SK-N-SH (cell line): ENCODE data around the gene NRL. TPM values are rescaled to one million over a fixed set of nuclear protein-coding genes. Genes with fewer than 3 reads are reported as not detected.

Experiments
- CTCF ChIA-PET: fragments of 300-600, 350-600 bp; formaldehyde crosslinking; extraction: SDS; loops from one replicate; lab custom pipeline; 2021; lab: Yijun Ruan, JAX
- POLR2A ChIA-PET: fragments of 350-600 bp; sonication (Branson Sonifier 250); formaldehyde crosslinking; extraction: SDS; loops from one replicate; lab custom pipeline; 2020; ENCODE audit warnings: antibody characterized with exemption, inconsistent platforms; lab: Yijun Ruan, JAX
- DNase-seq: peaks from one replicate; pipeline ENCODE4 v3.0.0; 2012
- H2AFZ ChIP-seq: fragments of 200-600 bp; sonication (generic); 2 replicates; pipeline ENCODE4 v1.8.1; 2016; ENCODE audit warnings: antibody characterized with exemption, mild to moderate bottlenecking, low read depth
- H3F3A ChIP-seq: fragments of 200-600 bp; sonication (generic); replicated peaks from 2 replicates; pipeline ENCODE3; 2016; ENCODE audit warnings: antibody characterized with exemption, mild to moderate bottlenecking; ENCODE audit not compliant: insufficient read depth
- H3K27ac ChIP-seq, 2 experiments: fragments of 200-500 bp in 1 of 2; fragments of 200-600 bp in 1 of 2; sonication (Bioruptor generic) in 1 of 2; sonication (generic), shearing (Covaris generic) in 1 of 2; 2 replicates each; pipeline versions ENCODE4 v1.5.1 to v1.6.1; 2014 to 2016; ENCODE audit warnings: low read depth in 2 of 2, inconsistent platforms in 1 of 2, low read length in 1 of 2, mild to moderate bottlenecking in 1 of 2, mixed read lengths in 1 of 2
- H3K27me3 ChIP-seq: fragments of 200-600 bp; sonication (generic), shearing (Covaris generic); 2 replicates; pipeline ENCODE4 v1.6.1; 2016; ENCODE audit warnings: mixed run types; ENCODE audit not compliant: insufficient read depth
- H3K36me3 ChIP-seq, 2 experiments: fragments of 200-500 bp in 1 of 2; fragments of 200-600 bp in 1 of 2; sonication (Bioruptor generic) in 1 of 2; sonication (generic) in 1 of 2; replicated peaks in 1 of 2; 2 replicates each; pipeline versions ENCODE3 to v1.5.1; 2014 to 2016; ENCODE audit warnings: low read length in 1 of 2, mild to moderate bottlenecking in 1 of 2; ENCODE audit not compliant: insufficient read depth in 2 of 2, control insufficient read depth in 1 of 2
- H3K4me1 ChIP-seq, 2 experiments: fragments of 200-500 bp in 1 of 2; fragments of 200-600 bp in 1 of 2; sonication (Bioruptor generic) in 1 of 2; sonication (generic), shearing (Covaris generic) in 1 of 2; 2 replicates each; pipeline versions ENCODE4 v1.5.1 to v1.6.1; 2014 to 2016; ENCODE audit warnings: low read depth in 1 of 2, low read length in 1 of 2, mixed run types in 1 of 2; ENCODE audit not compliant: insufficient read depth in 2 of 2, control insufficient read depth in 1 of 2
- H3K4me2 ChIP-seq: fragments of 200-600 bp; sonication (generic), shearing (Covaris generic); 2 replicates; pipeline ENCODE4 v1.6.1; 2017; ENCODE audit warnings: mixed run types
- H3K4me3 ChIP-seq, 2 experiments: fragments of 200-500 bp in 1 of 2; fragments of 200-600 bp in 1 of 2; sonication (Bioruptor generic) in 1 of 2; sonication (generic), shearing (Covaris generic) in 1 of 2; 2 replicates each; pipeline versions ENCODE4 v1.5.1 to v1.8.1; 2014 to 2016; ENCODE audit warnings: low read depth in 2 of 2, inconsistent platforms in 1 of 2, low read length in 1 of 2, mild to moderate bottlenecking in 1 of 2, mixed read lengths in 1 of 2, moderate library complexity in 1 of 2
- H3K79me2 ChIP-seq: fragments of 200-600 bp; sonication (generic); 2 replicates; pipeline ENCODE4 v1.8.1; 2017; ENCODE audit warnings: mild to moderate bottlenecking; ENCODE audit not compliant: insufficient read depth
- H3K9ac ChIP-seq: fragments of 200-600 bp; sonication (generic); 2 replicates; pipeline ENCODE4 v1.6.1; 2017; ENCODE audit warnings: mixed run types
- H3K9me2 ChIP-seq: fragments of 200-600 bp; sonication (generic); 2 replicates; pipeline ENCODE4 v1.6.1; 2017; ENCODE audit warnings: mixed run types
- H3K9me3 ChIP-seq: fragments of 200-600 bp; sonication (generic); 2 replicates; pipeline ENCODE4 v1.6.1; 2017; ENCODE audit warnings: mixed run types, mild to moderate bottlenecking, moderate library complexity
- H4K20me1 ChIP-seq: fragments of 200-600 bp; sonication (generic); 2 replicates; pipeline ENCODE4 v1.6.1; 2017; ENCODE audit warnings: mild to moderate bottlenecking, mixed run types; ENCODE audit not compliant: insufficient read depth
- ELF1 ChIP-seq: IDR thresholded peaks from 2 replicates; pipeline ENCODE4 v1.4.0; 2012
- EZH2phosphoT487 ChIP-seq: fragments of 200-600 bp; sonication (generic); IDR thresholded peaks from 2 replicates; pipeline ENCODE4 v1.6.1; 2017; ENCODE audit warnings: low read depth, mixed run types, mild to moderate bottlenecking, antibody characterized with exemption, moderate library complexity, borderline replicate concordance
- FOSL2 ChIP-seq: IDR thresholded peaks from 2 replicates; pipeline ENCODE4 v1.4.0; 2012; ENCODE audit warnings: low read depth, mild to moderate bottlenecking, moderate library complexity, borderline replicate concordance
- FOXJ3 ChIP-seq: sonication (generic); formaldehyde crosslinking; IDR thresholded peaks from 2 replicates; pipeline ENCODE4 v1.5.1; 2020; ENCODE audit warnings: mild to moderate bottlenecking, missing genetic modification reagents
- FOXM1 ChIP-seq: IDR thresholded peaks from 2 replicates; pipeline ENCODE4 v1.4.0; 2012; ENCODE audit warnings: low read depth, mild to moderate bottlenecking
- GABPA ChIP-seq: IDR thresholded peaks from 2 replicates; pipeline ENCODE4 v1.4.0; 2012; ENCODE audit warnings: low read depth, mild to moderate bottlenecking
- GATA2 ChIP-seq: sonication (generic); formaldehyde crosslinking; IDR thresholded peaks from 2 replicates; pipeline ENCODE4 v1.5.0; 2020; ENCODE audit warnings: mild to moderate bottlenecking, missing genetic modification reagents
- JUND ChIP-seq: IDR thresholded peaks from 2 replicates; pipeline ENCODE4 v1.4.0; 2012
- MEF2A ChIP-seq: IDR thresholded peaks from 2 replicates; pipeline ENCODE4 v1.4.0; 2012; ENCODE audit warnings: low read depth, borderline replicate concordance
- MXI1 ChIP-seq: IDR thresholded peaks from 2 replicates; pipeline ENCODE4 v1.6.1; 2012; ENCODE audit warnings: mild to moderate bottlenecking, low read depth, low read length, improper control_type of control experiment
- NRF1 ChIP-seq: IDR thresholded peaks from 2 replicates; pipeline ENCODE4 v1.6.1; 2012; ENCODE audit warnings: low read depth, mild to moderate bottlenecking, low read length
- RAD21 ChIP-seq: IDR thresholded peaks from 2 replicates; pipeline ENCODE4 v1.6.1; 2012; ENCODE audit warnings: mild to moderate bottlenecking, low read length
- RCOR1 ChIP-seq: fragments of 150-350 bp; IDR thresholded peaks from 2 replicates; pipeline ENCODE4 v1.6.1; 2017; ENCODE audit warnings: antibody characterized with exemption, low read length
- RFX5 ChIP-seq: IDR thresholded peaks from 2 replicates; pipeline ENCODE4 v1.6.1; 2012; ENCODE audit warnings: mild to moderate bottlenecking, improper control_type of control experiment, low read length
- RXRA ChIP-seq: IDR thresholded peaks from 2 replicates; pipeline ENCODE4 v1.4.0; 2012; ENCODE audit warnings: low read depth, mild to moderate bottlenecking, borderline replicate concordance
- SIN3A ChIP-seq: IDR thresholded peaks from 2 replicates; pipeline ENCODE4 v1.6.1; 2012; ENCODE audit warnings: low read depth, mild to moderate bottlenecking, low read length, moderate library complexity, borderline replicate concordance
- SMC3 ChIP-seq: IDR thresholded peaks from 2 replicates; pipeline ENCODE4 v1.6.1; 2012; ENCODE audit warnings: low read depth, low read length, improper control_type of control experiment
- TCF12 ChIP-seq: IDR thresholded peaks from 2 replicates; pipeline ENCODE4 v1.4.0; 2012
- TEAD4 ChIP-seq: IDR thresholded peaks from 2 replicates; pipeline ENCODE4 v1.4.0; 2012; ENCODE audit warnings: mild to moderate bottlenecking, borderline replicate concordance; ENCODE audit not compliant: insufficient read depth
- USF1 ChIP-seq: IDR thresholded peaks from 2 replicates; pipeline ENCODE4 v1.4.0; 2012; ENCODE audit warnings: low read depth, borderline replicate concordance
- USF2 ChIP-seq: fragments of 150-350 bp; IDR thresholded peaks from 2 replicates; pipeline ENCODE4 v1.6.1; 2017; ENCODE audit warnings: antibody characterized with exemption, low read length, low read depth, borderline replicate concordance
- ZBTB33 ChIP-seq: IDR thresholded peaks from 2 replicates; pipeline ENCODE4 v1.4.0; 2012; ENCODE audit warnings: low read depth, borderline replicate concordance
- WGBS: methylation state at CpG from one replicate; pipeline ENCODE4 v1.1.6; 2017; ENCODE audit warnings: low lambda C conversion rate; 5-methylcytosine and 5-hydroxymethylcytosine counted together
- polyA plus RNA-seq, 3 experiments: library from polyadenylated mRNA; depleted of rRNA; stranded (reverse); fragments of >200 nt; gene quantifications; 2 replicates each; pipeline ENCODE4 v1.2.3, GENCODE V29; 2012
- TF ChIP-seq, protein P1 (sequence below): IDR thresholded peaks from 2 replicates; pipeline ENCODE4; 2012
- TF ChIP-seq, protein P2 (sequence below): fragments of 200-600 bp; sonication (generic); IDR thresholded peaks from 2 replicates; pipeline ENCODE4 v1.6.1; 2017; ENCODE audit warnings: antibody characterized with exemption, mild to moderate bottlenecking, moderate library complexity

NRL gene
- polyA plus RNA-seq, 1 of the 3 experiments (the other 2 are of a cell fraction), result 0.76 TPM

DNA sequence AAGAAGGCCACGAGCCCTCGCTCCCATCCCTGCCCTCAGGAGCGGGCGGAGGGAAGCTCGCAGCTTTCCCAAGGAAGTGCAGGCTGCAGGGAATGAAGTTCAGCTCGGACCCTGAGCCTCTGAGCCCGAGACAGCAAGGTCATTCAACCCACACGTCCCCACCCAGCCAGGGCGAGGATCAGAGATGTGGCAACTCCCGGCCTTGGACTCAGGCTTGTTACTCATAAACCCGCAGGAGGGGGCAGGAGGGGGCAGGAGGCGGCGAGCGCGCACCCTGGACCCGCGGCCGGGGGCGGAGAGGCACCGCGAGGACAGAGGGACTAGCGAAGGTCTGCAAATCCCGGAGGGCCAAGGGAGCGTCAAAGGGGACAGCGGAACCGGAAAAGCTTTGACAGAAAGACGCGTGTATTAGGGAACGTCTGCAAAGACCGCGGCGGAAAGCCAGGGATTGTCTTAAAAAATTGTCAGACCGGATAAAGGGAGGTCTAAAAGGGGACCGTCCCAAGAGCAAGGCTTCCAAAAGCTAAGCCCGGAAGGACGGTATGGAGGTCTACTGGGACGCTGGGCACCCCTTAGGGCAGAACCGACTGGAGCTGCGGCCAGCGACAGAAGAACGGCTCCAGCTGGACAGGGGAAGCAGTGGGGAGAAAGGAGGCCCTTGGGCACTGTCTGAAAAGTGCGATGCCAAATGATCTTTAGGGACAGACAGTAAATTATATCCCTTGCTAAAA, 783 bp downstream of the NRL start:
- ChIA-PET POLR2A (interaction anchor here (0.8 to 3.2 kb wide), 20 partner anchors 8 to 793 kb away, joined by 3 to 28 read pairs (median 6); partner anchors contain the start of genes CARMIL3, EMC9, FITM1 and IRF9), CTCF (interaction anchor here (0.8 to 3.8 kb wide), 14 partner anchors 21 to 525 kb away, joined by 3 to 25 read pairs (median 3); partner anchors contain the start of genes CARMIL3, IPO4, IRF9 and PCK2)
- Histone ChIP-seq H3K4me1 (peaks cover 10 to 17% of the 10 kb centered on the region in 2 experiments), H4K20me1 (no peaks in the 10 kb centered on the region), H3K9ac (peak overlapping the region; percentile 91), H3K79me2 (peaks cover 6% of the 10 kb centered on the region; the same call in 1 of the 2 replicates), H3K4me3 (peak overlapping the region; percentile 71 to 88), H3F3A (peaks cover 11% of the 10 kb centered on the region), H3K27ac (peak overlapping the region; percentile 97 to 99), H3K9me3 (no peaks in the 10 kb centered on the region), H3K4me2 (peak overlapping the region; percentile 90), H3K9me2 (no peaks in the 10 kb centered on the region), H3K27me3 (no peaks in the 10 kb centered on the region), H3K36me3 (peaks cover 11 to 23% of the 10 kb centered on the region in 2 experiments), H2AFZ (peak overlapping the region; percentile 74)
- DNase-seq, result peak; percentile 79
- 1% methylated on average over 26 of the region's 42 CpGs for WGBS
- TF ChIP-seq RCOR1 (no peak), EZH2phosphoT487 (no peak), NRF1 (no peak), TCF12 (no peak; the same call in 1 of the 2 replicates), GABPA (peak; percentile 78), GATA2 (no peak), RXRA (no peak), FOXM1 (no peak), MXI1 (peak; percentile 86), FOSL2 (no peak), TEAD4 (no peak), RFX5 (no peak), JUND (no peak), ELF1 (peak; percentile 59; the same call in 1 of the 2 replicates), MEF2A (no peak), SMC3 (no peak), USF1 (no peak), FOXJ3 (CRISPR knock-in tag) (no peak), USF2 (no peak), SIN3A (no peak; the same call in 1 of the 2 replicates), ZBTB33 (0 out of 2 replicates have a peak, but pooled peaks have one; percentile 57), RAD21 (no peak)
- TF ChIP-seq, protein P1, sequence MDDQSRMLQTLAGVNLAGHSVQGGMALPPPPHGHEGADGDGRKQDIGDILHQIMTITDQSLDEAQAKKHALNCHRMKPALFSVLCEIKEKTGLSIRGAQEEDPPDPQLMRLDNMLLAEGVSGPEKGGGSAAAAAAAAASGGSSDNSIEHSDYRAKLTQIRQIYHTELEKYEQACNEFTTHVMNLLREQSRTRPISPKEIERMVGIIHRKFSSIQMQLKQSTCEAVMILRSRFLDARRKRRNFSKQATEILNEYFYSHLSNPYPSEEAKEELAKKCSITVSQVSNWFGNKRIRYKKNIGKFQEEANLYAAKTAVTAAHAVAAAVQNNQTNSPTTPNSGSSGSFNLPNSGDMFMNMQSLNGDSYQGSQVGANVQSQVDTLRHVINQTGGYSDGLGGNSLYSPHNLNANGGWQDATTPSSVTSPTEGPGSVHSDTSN, result no peak
- TF ChIP-seq, protein P2, sequence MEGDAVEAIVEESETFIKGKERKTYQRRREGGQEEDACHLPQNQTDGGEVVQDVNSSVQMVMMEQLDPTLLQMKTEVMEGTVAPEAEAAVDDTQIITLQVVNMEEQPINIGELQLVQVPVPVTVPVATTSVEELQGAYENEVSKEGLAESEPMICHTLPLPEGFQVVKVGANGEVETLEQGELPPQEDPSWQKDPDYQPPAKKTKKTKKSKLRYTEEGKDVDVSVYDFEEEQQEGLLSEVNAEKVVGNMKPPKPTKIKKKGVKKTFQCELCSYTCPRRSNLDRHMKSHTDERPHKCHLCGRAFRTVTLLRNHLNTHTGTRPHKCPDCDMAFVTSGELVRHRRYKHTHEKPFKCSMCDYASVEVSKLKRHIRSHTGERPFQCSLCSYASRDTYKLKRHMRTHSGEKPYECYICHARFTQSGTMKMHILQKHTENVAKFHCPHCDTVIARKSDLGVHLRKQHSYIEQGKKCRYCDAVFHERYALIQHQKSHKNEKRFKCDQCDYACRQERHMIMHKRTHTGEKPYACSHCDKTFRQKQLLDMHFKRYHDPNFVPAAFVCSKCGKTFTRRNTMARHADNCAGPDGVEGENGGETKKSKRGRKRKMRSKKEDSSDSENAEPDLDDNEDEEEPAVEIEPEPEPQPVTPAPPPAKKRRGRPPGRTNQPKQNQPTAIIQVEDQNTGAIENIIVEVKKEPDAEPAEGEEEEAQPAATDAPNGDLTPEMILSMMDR, result no peak
